Loucy (cell line): ENCODE measurements around the gene ADORA1.

Experiments used
- EZH2phosphoT487 ChIP-seq: fragments of 200-600 bp; IDR thresholded peaks from 2 replicates; pipeline ENCODE4 v1.6.1; 2018; ENCODE audit warnings: antibody characterized with exemption, mild to moderate bottlenecking, moderate library complexity, borderline replicate concordance
- TF ChIP-seq, protein P1 (sequence below): fragments of 200-600 bp; sonication (generic); conservative IDR thresholded peaks from 2 replicates; pipeline ENCODE4 v1.5.1; 2014; ENCODE audit warnings: mild to moderate bottlenecking, antibody characterized with exemption, low read length

DNA sequence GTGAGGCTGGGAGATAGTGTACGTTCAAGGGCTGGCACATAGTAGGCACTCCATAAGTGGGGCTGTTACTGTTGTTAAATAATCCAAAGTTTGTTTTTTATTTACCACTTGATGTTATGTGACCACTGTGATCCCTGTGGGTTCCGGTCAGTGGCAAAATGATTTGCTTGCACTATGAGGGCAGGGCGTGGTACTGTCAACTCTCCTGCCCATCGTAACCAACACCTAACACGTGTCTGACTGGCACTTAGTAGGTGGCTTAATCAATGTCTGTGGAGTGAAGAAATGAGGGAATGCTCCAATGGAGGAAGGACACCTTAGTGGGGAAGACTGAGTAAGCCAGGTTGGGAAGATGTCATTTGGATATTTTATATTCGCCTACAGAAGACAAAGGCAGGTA lies 14.6 kb downstream of the ADORA1 start:
- TF ChIP-seq, protein P1, sequence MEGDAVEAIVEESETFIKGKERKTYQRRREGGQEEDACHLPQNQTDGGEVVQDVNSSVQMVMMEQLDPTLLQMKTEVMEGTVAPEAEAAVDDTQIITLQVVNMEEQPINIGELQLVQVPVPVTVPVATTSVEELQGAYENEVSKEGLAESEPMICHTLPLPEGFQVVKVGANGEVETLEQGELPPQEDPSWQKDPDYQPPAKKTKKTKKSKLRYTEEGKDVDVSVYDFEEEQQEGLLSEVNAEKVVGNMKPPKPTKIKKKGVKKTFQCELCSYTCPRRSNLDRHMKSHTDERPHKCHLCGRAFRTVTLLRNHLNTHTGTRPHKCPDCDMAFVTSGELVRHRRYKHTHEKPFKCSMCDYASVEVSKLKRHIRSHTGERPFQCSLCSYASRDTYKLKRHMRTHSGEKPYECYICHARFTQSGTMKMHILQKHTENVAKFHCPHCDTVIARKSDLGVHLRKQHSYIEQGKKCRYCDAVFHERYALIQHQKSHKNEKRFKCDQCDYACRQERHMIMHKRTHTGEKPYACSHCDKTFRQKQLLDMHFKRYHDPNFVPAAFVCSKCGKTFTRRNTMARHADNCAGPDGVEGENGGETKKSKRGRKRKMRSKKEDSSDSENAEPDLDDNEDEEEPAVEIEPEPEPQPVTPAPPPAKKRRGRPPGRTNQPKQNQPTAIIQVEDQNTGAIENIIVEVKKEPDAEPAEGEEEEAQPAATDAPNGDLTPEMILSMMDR = no peak
- TF ChIP-seq EZH2phosphoT487 = no peak
